Measurements from ENCODE around the gene PDLIM5. TPM values are rescaled to one million over a fixed set of nuclear protein-coding genes. Genes with fewer than 3 reads are reported as not detected.
A peak's percentile ranks its signal among the peaks of the same experiment; 100 is the strongest.

The PDLIM5 gene
- total RNA-seq, 1 donor, result 124 TPM

- H3K4me3 ChIP-seq (ENCODE audit: low read depth, low read length), result no peak overlapping the region
- DNase-seq (ENCODE audit: low read depth), result no peak
- no peak for TF ChIP-seq CTCF (IDR thresholded peaks at IDR 0.05; ENCODE audit: insufficient read depth, low read length)
These were observed 36.8 kb upstream of the PDLIM5 start for GRCh38 chr4:94414907-94415306.

- no peak for DNase-seq (ENCODE audit: low read depth)
- no peak overlapping the region for H3K4me3 ChIP-seq (ENCODE audit: low read depth, low read length)
- TF ChIP-seq CTCF (IDR thresholded peaks at IDR 0.05; ENCODE audit: insufficient read depth, low read length), result no peak
These were observed 36.3 kb upstream of the PDLIM5 start for GRCh38 chr4:94415448-94415847.

- no peak for DNase-seq (ENCODE audit: low read depth)
- H3K4me3 ChIP-seq (ENCODE audit: low read depth, low read length), result no peak overlapping the region
- no peak for TF ChIP-seq CTCF (IDR thresholded peaks at IDR 0.05; ENCODE audit: insufficient read depth, low read length)
These were observed 35.4 kb upstream of the PDLIM5 start for GRCh38 chr4:94416335-94416734.

- DNase-seq (ENCODE audit: low read depth), result no peak
- no peak for TF ChIP-seq CTCF (IDR thresholded peaks at IDR 0.05; ENCODE audit: insufficient read depth, low read length)
- H3K4me3 ChIP-seq (ENCODE audit: low read depth, low read length), result no peak overlapping the region
These were observed 34.8 kb upstream of the PDLIM5 start for GRCh38 chr4:94416981-94417380.

- no peak for TF ChIP-seq CTCF (IDR thresholded peaks at IDR 0.05; ENCODE audit: insufficient read depth, low read length)
- no peak for DNase-seq (ENCODE audit: low read depth)
- no peak overlapping the region for H3K4me3 ChIP-seq (ENCODE audit: low read depth, low read length)
These were observed 32.2 kb upstream of the PDLIM5 start for GRCh38 chr4:94419549-94419948.

- H3K4me3 ChIP-seq (ENCODE audit: low read depth, low read length), result no peak overlapping the region
- TF ChIP-seq CTCF (IDR thresholded peaks at IDR 0.05; ENCODE audit: insufficient read depth, low read length), result no peak
- peak; percentile 78 for DNase-seq (ENCODE audit: low read depth)
These were observed 31.8 kb upstream of the PDLIM5 start for GRCh38 chr4:94419956-94420355.

GRCh38 chr4:94420356-94420755, 31.4 kb upstream of the PDLIM5 start:
- H3K4me3 ChIP-seq (ENCODE audit: low read depth, low read length), result no peak overlapping the region
- TF ChIP-seq CTCF (IDR thresholded peaks at IDR 0.05; ENCODE audit: insufficient read depth, low read length), result no peak
- no peak for DNase-seq (ENCODE audit: low read depth)
